ENCODE data around the gene SND1.

DNA sequence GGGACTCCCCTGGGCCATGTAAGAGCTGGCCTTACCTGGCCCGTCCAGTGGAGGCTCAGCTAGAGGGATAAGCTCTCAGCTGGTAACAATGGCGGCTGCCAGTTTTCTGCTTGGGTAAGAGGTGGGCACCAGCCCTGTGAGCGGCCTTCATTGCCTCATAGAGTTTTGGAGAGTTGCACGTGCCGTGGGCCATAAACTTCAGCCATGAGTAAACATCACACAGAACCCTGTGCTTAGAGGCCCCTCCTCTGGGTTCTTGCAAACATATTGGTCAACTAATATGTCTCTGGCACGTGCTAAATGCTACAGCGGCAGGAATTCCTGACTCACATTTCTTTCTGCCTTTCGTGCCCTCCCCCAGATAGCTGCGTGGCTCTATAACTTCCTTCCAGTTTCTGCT lies 485.2 kb downstream of the SND1 start:
- TF ChIP-seq, protein P1, sequence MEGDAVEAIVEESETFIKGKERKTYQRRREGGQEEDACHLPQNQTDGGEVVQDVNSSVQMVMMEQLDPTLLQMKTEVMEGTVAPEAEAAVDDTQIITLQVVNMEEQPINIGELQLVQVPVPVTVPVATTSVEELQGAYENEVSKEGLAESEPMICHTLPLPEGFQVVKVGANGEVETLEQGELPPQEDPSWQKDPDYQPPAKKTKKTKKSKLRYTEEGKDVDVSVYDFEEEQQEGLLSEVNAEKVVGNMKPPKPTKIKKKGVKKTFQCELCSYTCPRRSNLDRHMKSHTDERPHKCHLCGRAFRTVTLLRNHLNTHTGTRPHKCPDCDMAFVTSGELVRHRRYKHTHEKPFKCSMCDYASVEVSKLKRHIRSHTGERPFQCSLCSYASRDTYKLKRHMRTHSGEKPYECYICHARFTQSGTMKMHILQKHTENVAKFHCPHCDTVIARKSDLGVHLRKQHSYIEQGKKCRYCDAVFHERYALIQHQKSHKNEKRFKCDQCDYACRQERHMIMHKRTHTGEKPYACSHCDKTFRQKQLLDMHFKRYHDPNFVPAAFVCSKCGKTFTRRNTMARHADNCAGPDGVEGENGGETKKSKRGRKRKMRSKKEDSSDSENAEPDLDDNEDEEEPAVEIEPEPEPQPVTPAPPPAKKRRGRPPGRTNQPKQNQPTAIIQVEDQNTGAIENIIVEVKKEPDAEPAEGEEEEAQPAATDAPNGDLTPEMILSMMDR (IDR thresholded peaks at IDR 0.05), result no peak
- no peak for TF ChIP-seq POLR2A (IDR thresholded peaks at IDR 0.05)

Data from right lobe of liver (tissue), 4 donors.